H1 (cell line): Measurements from ENCODE around the gene TRABD2B. TPM values are rescaled to one million over a fixed set of nuclear protein-coding genes. Genes with fewer than 3 reads are reported as not detected.

Source experiments
- GTF2F1 ChIP-seq: IDR thresholded peaks from 2 replicates; pipeline ENCODE4 v1.6.1; 2012; ENCODE audit warnings: low read depth, low read length, improper control_type of control experiment, borderline replicate concordance
- NRF1 ChIP-seq: IDR thresholded peaks from 2 replicates; pipeline ENCODE4 v1.6.1; 2011; ENCODE audit warnings: mild to moderate bottlenecking, low read depth, low read length, improper control_type of control experiment
- SAP30 ChIP-seq: fragments of 300-600 bp; sonication (generic); IDR thresholded peaks from 2 replicates; pipeline ENCODE4 v1.7.1; 2012; ENCODE audit warnings: low read length, moderate library complexity, mild to moderate bottlenecking, inconsistent platforms; ENCODE audit not compliant: insufficient read depth, insufficient replicate concordance
- SIX5 ChIP-seq: IDR thresholded peaks from 2 replicates; pipeline ENCODE4 v1.6.1; 2011; ENCODE audit warnings: mild to moderate bottlenecking, low read depth, low read length
- polyA plus RNA-seq, 7 experiments: library from polyadenylated mRNA; depleted of rRNA in 3 of 7; stranded (reverse) in 5 of 7; unstranded in 2 of 7; fragments of >200 nt in 5 of 7; fragments of 200-250 nt in 2 of 7; gene quantifications; 1 replicate in 5 of 7; 2 replicates in 1 of 7; 4 replicates in 1 of 7; pipeline versions ENCODE4 v1.2.1 to v1.2.3, GENCODE V29; 2011 to 2013; ENCODE audit warnings: missing spikeins in 2 of 7, mixed read lengths in 2 of 7
- total RNA-seq: library from RNA; stranded (reverse); fragmentation: NEBNext Ultra II Directional; extraction: Animal tissue kit (Norgen Biotek cat#: 25700); gene quantifications from 2 replicates; pipeline ENCODE4 v1.2.1, GENCODE V29; 2021
- TF ChIP-seq, protein P1 (sequence below): IDR thresholded peaks from 2 replicates; pipeline ENCODE4 v1.6.1; 2011; ENCODE audit warnings: low read length, improper control_type of control experiment

The TRABD2B gene
- total and polyA plus RNA-seq, 2 of the 8 experiments (the other 6 are each of a cell fraction or from before 2014, with no cell fraction given), result 0.95 to 3.4 TPM

DNA sequence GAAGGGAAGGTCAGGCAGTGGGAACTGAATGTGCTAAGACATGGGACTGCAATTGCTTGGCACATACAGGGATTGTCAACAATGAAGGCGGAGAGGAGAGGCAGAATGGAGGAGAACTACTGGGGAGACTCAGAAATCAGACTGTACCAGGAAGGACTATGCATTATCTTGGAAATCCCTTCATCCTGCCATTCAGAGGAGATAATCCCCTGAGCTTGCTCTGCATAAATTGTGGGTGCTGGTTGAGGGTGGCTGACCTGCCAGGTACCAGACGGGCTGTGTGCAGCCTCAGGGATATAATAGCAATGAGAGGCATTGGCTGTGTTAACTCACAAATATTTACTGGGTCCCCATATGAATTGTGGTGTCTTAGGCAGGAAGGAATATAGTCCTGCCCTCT, 5.0 kb upstream of the TRABD2B start (continued):
- no peak for TF ChIP-seq NRF1
- no peak for TF ChIP-seq GTF2F1
- TF ChIP-seq, protein P1, sequence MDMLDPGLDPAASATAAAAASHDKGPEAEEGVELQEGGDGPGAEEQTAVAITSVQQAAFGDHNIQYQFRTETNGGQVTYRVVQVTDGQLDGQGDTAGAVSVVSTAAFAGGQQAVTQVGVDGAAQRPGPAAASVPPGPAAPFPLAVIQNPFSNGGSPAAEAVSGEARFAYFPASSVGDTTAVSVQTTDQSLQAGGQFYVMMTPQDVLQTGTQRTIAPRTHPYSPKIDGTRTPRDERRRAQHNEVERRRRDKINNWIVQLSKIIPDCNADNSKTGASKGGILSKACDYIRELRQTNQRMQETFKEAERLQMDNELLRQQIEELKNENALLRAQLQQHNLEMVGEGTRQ, result no peak
- TF ChIP-seq SIX5, result no peak
- TF ChIP-seq SAP30, result no peak
